GM21737 (cell line): ENCODE results near the gene UNC119.
"Not testable (repeated sequence)": the region's sequence is repeated elsewhere in the genome, so short reads cannot be mapped to it uniquely, and the experiment has no call there.

Source experiments
- ATAC-seq: cut with Tn5 transposase; IDR thresholded peaks from one replicate; pipeline ENCODE4 v1.9.1; 2021; ENCODE audit warnings: mild to moderate bottlenecking, moderate library complexity; ENCODE audit not compliant: unreplicated experiment

UNC119 gene

GRCh38 chr17:28523876-28524275 is 28.5 kb downstream of the UNC119 start:
- no peak for ATAC-seq

- no peak for ATAC-seq
Observed at GRCh38 chr17:28523186-28523585, 29.2 kb downstream of the UNC119 start.

GRCh38 chr17:28522281-28522680 is 30.1 kb downstream of the UNC119 start:
- not testable (repeated sequence) for ATAC-seq

GRCh38 chr17:28521311-28522085 is 30.9 kb downstream of the UNC119 start:
- ATAC-seq: no peak

- ATAC-seq: no peak
Observed at GRCh38 chr17:28520687-28521086, 31.7 kb downstream of the UNC119 start.

- no peak for ATAC-seq
Observed at GRCh38 chr17:28519236-28519635, 33.2 kb downstream of the UNC119 start.

GRCh38 chr17:28518578-28518977 is 33.8 kb downstream of the UNC119 start:
- ATAC-seq: no peak

- no peak for ATAC-seq
Observed at GRCh38 chr17:28518132-28518531, 34.3 kb downstream of the UNC119 start.

GRCh38 chr17:28515518-28515917 is 36.9 kb downstream of the UNC119 start:
- ATAC-seq: no peak

- ATAC-seq: no peak
Observed at GRCh38 chr17:28514561-28515002, 37.8 kb downstream of the UNC119 start.

- ATAC-seq: no peak
Observed at GRCh38 chr17:28513476-28513875, 38.9 kb downstream of the UNC119 start.

GRCh38 chr17:28511858-28512461 is 40.5 kb downstream of the UNC119 start:
- ATAC-seq: no peak

- ATAC-seq: no peak
Observed at GRCh38 chr17:28509789-28510188, 42.6 kb downstream of the UNC119 start.

- ATAC-seq: no peak
Observed at GRCh38 chr17:28508211-28508724, 44.2 kb downstream of the UNC119 start.

GRCh38 chr17:28507567-28508203 is 44.7 kb downstream of the UNC119 start:
- ATAC-seq: no peak

GRCh38 chr17:28506763-28507487 is 45.5 kb downstream of the UNC119 start:
- no peak for ATAC-seq

GRCh38 chr17:28505986-28506665 is 46.3 kb downstream of the UNC119 start, which contains the start of gene FOXN1:
Gene FOXN1, plus strand, starts transcription at chr17:28506348. Its CDS starts 17,622 bp downstream, at chr17:28523970.
- ATAC-seq: no peak

GRCh38 chr17:28503420-28503819 is 49.0 kb downstream of the UNC119 start:
- ATAC-seq: no peak

- no peak for ATAC-seq
Observed at GRCh38 chr17:28501421-28502284, 50.8 kb downstream of the UNC119 start.
